ENCODE measurements around the gene NDUFAF2. TPM values are rescaled to one million over a fixed set of nuclear protein-coding genes. Genes with fewer than 3 reads are reported as not detected.

Gene NDUFAF2
- polyA plus RNA-seq, 1 of the 3 experiments (the other 2 are of a cell fraction): 33.4 TPM

- TF ChIP-seq, protein P1, sequence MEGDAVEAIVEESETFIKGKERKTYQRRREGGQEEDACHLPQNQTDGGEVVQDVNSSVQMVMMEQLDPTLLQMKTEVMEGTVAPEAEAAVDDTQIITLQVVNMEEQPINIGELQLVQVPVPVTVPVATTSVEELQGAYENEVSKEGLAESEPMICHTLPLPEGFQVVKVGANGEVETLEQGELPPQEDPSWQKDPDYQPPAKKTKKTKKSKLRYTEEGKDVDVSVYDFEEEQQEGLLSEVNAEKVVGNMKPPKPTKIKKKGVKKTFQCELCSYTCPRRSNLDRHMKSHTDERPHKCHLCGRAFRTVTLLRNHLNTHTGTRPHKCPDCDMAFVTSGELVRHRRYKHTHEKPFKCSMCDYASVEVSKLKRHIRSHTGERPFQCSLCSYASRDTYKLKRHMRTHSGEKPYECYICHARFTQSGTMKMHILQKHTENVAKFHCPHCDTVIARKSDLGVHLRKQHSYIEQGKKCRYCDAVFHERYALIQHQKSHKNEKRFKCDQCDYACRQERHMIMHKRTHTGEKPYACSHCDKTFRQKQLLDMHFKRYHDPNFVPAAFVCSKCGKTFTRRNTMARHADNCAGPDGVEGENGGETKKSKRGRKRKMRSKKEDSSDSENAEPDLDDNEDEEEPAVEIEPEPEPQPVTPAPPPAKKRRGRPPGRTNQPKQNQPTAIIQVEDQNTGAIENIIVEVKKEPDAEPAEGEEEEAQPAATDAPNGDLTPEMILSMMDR (IDR thresholded peaks at IDR 0.05): no peak
- TF ChIP-seq NFIC (IDR thresholded peaks at IDR 0.05; ENCODE audit: borderline replicate concordance) (peak; percentile 28; the same call in 1 of the 2 replicates), SMC3 (IDR thresholded peaks at IDR 0.05; ENCODE audit: low read depth, low read length) (peak; percentile 1; the same call in 1 of the 2 replicates), RXRA (IDR thresholded peaks at IDR 0.05; ENCODE audit: borderline replicate concordance, low read depth) (no peak), FOSL2 (IDR thresholded peaks at IDR 0.05; ENCODE audit: borderline replicate concordance, low read depth) (no peak), MAX (IDR thresholded peaks at IDR 0.05; ENCODE audit: low read depth) (peak; percentile 93), FOXJ3 (CRISPR knock-in tag; IDR thresholded peaks at IDR 0.05) (0 out of 2 replicates have a peak, but pooled peaks have one; percentile 58), CHD2 (IDR thresholded peaks at IDR 0.05; ENCODE audit: low read length, partially characterized antibody) (peak; percentile 51)
Measured at GRCh38 chr5:61162010-61162831, 217.2 kb downstream of the NDUFAF2 start, which contains the start of gene SMIM15 (continued).

DNA sequence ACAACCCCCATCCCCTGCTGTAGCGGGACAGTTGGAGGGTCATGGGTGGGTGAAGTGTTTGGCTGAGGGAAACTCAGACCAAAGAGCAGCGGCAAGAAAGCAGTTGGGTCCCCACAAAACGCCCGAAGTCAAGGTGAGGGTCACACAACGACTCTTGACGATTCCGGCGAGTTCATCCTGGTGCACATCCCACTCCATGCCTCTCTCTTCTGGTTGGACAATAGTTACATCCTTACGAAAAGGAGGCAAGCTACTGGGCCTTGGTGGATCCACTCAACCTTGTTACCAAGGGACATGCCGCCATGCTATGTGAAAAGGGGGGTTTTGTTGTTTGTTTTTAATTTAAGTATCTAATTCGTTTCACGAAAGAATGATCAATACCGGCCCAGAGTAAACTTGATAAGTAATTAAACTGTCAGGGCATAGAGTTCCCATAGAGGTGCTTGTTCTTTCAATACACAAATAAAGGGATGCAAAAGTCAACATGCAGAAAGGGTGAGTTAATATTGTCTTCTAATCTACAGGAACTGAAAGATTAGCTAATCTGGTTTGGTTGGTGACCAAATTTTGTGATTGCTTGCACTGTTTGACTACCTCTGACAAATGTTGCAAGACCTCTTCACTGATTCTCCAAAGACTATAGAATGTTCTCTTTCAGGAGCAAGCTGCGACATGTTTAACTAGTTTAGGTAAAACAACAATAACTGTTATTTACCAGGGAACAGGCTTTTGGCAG is 218.0 kb downstream of the NDUFAF2 start:
- CTCF ChIA-PET: interaction anchor here (1.0 to 1.6 kb wide), 3 partner anchors 168 to 463 kb away, joined by 3 to 5 read pairs (median 3); partner anchors contain the start of gene DEPDC1B
- Histone ChIP-seq H3K79me2 (ENCODE audit: insufficient read depth) (peaks cover 73% of the 10 kb centered on the region), H3K4me2 (peak overlapping the region; percentile 82), H3K4me3 (ENCODE audit: low read depth in 2 of 2, low read length in 1 of 2) (peak overlapping the region; percentile 94 to 97), H3K36me3 (replicated peaks in 1 of 2; ENCODE audit: control insufficient read depth in 1 of 2, insufficient read depth in 2 of 2, low read length in 1 of 2) (peaks cover 28 to 30% of the 10 kb centered on the region in 2 experiments), H3K4me1 (ENCODE audit: control insufficient read depth in 1 of 2, insufficient read depth in 2 of 2, low read depth in 1 of 2, low read length in 1 of 2) (peaks cover 3 to 13% of the 10 kb centered on the region in 2 experiments; a peak in 3 of 4 replicates), H2AFZ (ENCODE audit: low read depth) (peak overlapping the region; percentile 93), H3K9ac (peak overlapping the region; percentile 92), H3K27ac (ENCODE audit: low read depth in 2 of 2, low read length in 1 of 2) (peak overlapping the region; percentile 94 to 96), H3F3A (replicated peaks; ENCODE audit: insufficient read depth) (peaks cover 14% of the 10 kb centered on the region), H3K9me3 (no peaks in the 10 kb centered on the region), H4K20me1 (ENCODE audit: insufficient read depth) (no peaks in the 10 kb centered on the region), H3K9me2 (no peaks in the 10 kb centered on the region), H3K27me3 (ENCODE audit: insufficient read depth) (no peaks in the 10 kb centered on the region)
- peak; percentile 8 for DNase-seq
- TF ChIP-seq TAF1 (IDR thresholded peaks at IDR 0.05; ENCODE audit: borderline replicate concordance, low read depth, low read length) (0 out of 2 replicates have a peak, but pooled peaks have one; percentile 33), RCOR1 (IDR thresholded peaks at IDR 0.05; ENCODE audit: low read length) (0 out of 2 replicates have a peak, but pooled peaks have one; percentile 33), TCF12 (IDR thresholded peaks at IDR 0.05) (no peak)
- POLR2A ChIA-PET: interaction anchor here (0.6 to 2.8 kb wide), 2 partner anchors 168 to 1616 kb away, joined by 4 to 27 read pairs; partner anchors contain the start of gene ZSWIM6
- 15% methylated on average over 7 of the region's 14 CpGs for WGBS (ENCODE audit: low lambda C conversion rate)

All from SK-N-SH (cell line).